RCC 7860 (cell line): Measurements from ENCODE around the gene PCDHA8.
"Not testable (repeated sequence)": the region's sequence is repeated elsewhere in the genome, so short reads cannot be mapped to it uniquely, and the experiment has no call there.

Source experiments
- DNase-seq: peaks from one replicate; pipeline ENCODE4 v3.0.0-alpha.2; 2015; ENCODE audit warnings: low spot score
- FAIRE-seq: peaks from 2 replicates; lab custom pipeline; 2012; peaks lifted over from hg19 to GRCh38; lab: Jason Lieb, UNC

Gene PCDHA8

GRCh38 chr5:140827704-140828361, 13.2 kb upstream of the PCDHA8 start, which contains the start of gene PCDHA6:
Gene PCDHA6, plus strand, starts transcription at chr5:140827960. Its CDS starts 132 bp downstream, at chr5:140828092.
- no peak for FAIRE-seq
- DNase-seq = peak; percentile 1

DNA sequence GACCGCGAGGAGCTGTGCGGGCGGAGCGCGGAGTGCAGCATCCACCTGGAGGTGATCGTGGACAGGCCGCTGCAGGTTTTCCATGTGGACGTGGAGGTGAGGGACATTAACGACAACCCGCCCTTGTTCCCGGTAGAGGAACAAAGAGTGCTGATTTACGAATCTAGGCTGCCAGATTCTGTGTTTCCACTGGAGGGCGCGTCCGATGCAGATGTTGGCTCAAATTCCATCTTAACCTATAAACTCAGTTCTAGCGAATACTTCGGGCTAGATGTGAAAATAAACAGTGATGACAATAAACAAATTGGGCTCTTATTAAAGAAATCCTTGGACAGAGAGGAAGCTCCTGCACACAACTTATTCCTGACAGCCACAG, 12.6 kb upstream of the PCDHA8 start:
- DNase-seq = no peak
- FAIRE-seq = no peak

- DNase-seq, FAIRE-seq: not testable (repeated sequence)
These were observed 11.2 kb upstream of the PCDHA8 start for GRCh38 chr5:140829511-140830501.

- FAIRE-seq = no peak
- DNase-seq = peak; percentile 4
These were observed 7.0 kb upstream of the PCDHA8 start, which contains the start of gene PCDHA7 for GRCh38 chr5:140833993-140834392. Gene PCDHA7, plus strand, starts transcription at chr5:140834269. Its CDS starts 115 bp downstream, at chr5:140834384.

GRCh38 chr5:140834439-140835008, 6.5 kb upstream of the PCDHA8 start:
- not testable (repeated sequence) for FAIRE-seq

GRCh38 chr5:140835622-140836510, 5.1 kb upstream of the PCDHA8 start:
- FAIRE-seq = no peak
- DNase-seq = no peak

More at GRCh38 chr5:140834439-140835008, 6.5 kb upstream of the PCDHA8 start:
- DNase-seq = not testable (repeated sequence)

DNA sequence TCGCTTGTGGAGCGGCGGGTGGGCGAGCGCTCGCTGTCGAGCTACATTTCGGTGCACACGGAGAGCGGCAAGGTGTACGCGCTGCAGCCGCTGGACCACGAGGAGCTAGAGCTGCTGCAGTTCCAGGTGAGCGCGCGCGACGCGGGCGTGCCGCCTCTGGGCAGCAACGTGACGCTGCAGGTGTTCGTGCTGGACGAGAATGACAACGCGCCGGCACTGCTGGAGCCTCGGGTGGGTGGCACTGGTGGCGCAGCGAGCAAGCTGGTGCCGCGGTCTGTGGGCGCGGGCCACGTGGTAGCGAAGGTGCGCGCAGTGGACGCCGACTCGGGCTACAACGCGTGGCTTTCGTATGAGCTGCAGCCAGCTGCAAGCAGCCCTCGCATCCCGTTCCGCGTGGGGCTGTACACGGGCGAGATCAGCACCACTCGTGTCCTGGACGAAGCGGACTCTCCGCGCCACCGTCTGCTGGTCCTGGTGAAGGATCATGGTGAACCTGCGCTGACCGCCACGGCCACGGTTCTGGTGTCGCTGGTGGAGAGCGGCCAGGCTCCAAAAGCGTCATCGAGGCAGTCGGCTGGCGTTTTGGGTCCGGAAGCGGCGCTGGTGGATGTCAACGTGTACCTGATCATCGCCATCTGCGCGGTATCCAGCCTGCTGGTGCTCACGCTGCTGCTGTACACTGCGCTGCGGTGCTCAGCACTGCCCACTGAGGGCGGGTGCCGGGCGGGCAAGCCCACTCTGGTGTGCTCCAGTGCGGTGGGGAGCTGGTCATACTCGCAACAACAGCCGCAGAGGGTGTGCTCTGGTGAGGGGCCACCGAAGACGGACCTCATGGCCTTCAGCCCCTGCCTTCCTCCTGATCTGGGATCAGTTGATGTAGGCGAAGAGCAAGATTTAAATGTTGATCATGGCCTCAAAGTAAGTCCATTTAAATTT, 2.1 kb downstream of the PCDHA8 start:
- DNase-seq (no peak), FAIRE-seq (no peak)

DNA sequence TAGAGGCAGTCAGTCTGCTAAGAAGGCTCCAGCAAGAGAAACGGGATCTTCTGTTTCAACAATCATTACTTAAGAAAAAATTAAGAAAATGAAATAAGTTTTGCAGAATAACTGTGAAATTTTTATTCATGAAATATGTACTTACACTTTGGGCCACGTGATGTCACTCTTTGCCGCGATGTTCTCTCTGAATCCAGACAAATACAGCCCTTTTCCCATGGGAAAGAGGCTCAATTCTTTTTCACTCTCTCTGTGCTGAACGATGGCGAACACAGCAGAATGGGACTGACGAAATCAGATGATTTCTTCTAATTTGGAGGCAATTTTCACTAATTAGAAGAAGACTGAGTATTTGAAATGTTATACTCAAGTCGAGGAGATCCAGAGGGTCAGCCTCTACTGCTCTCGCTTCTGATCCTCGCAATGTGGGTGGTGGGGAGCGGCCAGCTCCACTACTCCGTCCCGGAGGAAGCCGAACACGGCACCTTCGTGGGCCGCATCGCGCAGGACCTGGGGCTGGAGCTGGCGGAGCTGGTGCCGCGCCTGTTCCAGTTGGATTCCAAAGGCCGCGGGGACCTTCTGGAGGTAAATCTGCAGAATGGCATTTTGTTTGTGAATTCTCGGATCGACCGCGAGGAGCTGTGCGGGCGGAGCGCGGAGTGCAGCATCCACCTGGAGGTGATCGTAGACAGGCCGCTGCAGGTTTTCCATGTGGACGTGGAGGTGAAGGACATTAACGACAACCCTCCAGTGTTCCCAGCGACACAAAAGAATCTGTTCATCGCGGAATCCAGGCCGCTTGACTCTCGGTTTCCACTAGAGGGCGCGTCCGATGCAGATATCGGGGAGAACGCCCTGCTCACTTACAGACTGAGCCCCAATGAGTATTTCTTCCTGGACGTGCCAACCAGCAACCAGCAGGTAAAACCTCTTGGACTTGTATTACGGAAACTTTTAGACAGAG, 7.4 kb downstream of the PCDHA8 start, which contains the start of gene PCDHA9:
PCDHA9 (plus strand) TSS at position 244 of the 964 bp plus-strand sequence; CDS start at position 358, 114 bp downstream.
- FAIRE-seq, DNase-seq: not testable (repeated sequence)

DNA sequence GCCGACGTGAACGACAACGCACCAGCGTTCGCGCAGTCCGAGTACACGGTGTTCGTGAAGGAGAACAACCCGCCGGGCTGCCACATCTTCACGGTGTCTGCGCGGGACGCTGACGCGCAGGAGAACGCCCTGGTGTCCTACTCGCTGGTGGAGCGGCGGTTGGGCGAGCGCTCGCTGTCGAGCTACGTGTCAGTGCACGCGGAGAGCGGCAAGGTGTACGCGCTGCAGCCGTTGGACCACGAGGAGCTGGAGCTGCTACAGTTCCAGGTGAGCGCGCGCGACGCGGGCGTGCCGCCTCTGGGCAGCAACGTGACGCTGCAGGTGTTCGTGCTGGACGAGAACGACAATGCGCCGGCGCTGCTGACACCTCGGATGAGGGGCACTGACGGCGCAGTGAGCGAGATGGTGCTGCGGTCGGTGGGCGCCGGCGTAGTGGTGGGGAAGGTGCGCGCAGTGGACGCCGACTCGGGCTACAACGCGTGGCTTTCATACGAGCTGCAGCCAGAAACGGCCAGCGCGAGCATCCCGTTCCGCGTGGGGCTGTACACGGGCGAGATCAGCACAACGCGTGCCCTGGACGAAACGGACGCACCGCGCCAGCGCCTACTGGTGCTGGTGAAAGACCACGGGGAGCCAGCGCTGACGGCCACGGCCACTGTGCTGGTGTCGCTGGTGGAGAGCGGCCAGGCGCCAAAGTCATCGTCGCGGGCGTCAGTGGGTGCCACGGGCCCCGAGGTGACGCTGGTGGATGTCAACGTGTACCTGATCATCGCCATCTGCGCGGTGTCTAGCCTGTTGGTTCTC, 9.0 kb downstream of the PCDHA8 start:
- FAIRE-seq, DNase-seq: not testable (repeated sequence)

- peak; percentile 6 for DNase-seq
- FAIRE-seq = no peak
These were observed 15.0 kb downstream of the PCDHA8 start, which contains the start of gene PCDHA10 for GRCh38 chr5:140855772-140856674. Gene PCDHA10, plus strand, starts transcription at chr5:140855897. Its CDS starts 152 bp downstream, at chr5:140856049.

DNA sequence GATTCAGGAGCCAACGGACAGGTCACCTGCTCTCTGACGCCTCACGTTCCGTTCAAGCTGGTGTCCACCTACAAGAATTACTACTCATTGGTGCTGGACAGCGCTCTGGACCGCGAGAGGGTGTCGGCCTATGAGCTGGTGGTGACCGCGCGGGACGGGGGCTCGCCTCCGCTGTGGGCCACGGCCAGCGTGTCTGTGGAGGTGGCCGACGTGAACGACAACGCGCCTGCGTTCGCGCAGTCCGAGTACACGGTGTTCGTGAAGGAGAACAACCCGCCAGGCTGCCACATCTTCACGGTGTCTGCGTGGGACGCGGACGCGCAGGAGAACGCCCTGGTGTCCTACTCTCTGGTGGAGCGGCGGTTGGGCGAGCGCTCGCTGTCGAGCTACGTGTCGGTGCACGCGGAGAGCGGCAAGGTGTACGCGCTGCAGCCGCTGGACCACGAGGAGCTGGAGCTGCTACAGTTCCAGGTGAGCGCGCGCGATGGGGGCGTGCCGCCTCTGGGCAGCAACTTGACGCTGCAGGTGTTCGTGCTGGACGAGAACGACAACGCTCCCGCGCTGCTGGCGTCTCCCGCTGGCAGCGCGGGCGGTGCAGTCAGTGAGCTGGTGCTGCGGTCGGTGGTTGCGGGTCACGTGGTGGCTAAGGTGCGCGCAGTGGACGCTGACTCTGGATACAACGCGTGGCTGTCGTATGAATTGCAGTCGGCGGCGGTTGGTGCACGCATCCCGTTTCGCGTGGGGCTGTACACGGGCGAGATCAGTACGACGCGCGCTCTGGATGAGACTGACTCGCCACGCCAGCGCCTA, 16.4 kb downstream of the PCDHA8 start:
- DNase-seq (no peak), FAIRE-seq (no peak)

DNA sequence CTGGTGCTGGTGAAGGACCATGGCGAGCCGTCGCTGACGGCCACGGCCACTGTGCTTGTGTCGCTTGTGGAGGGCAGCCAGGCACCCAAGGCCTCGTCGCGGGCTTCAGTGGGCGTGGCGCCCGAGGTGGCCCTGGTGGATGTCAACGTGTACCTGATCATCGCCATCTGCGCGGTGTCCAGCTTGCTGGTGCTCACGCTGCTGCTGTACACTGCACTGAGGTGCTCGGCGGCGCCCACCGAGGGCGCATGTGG, 16.9 kb downstream of the PCDHA8 start:
- FAIRE-seq = no peak

GRCh38 chr5:140862441-140863295, 21.7 kb downstream of the PCDHA8 start:
- DNase-seq (no peak), FAIRE-seq (no peak)

More for the DNA sequence above, 16.9 kb downstream of the PCDHA8 start:
- DNase-seq = no peak
